GM12891 (cell line): ENCODE results near the gene AGGF1.
"Not testable (repeated sequence)": the region's sequence is repeated elsewhere in the genome, so short reads cannot be mapped to it uniquely, and the experiment has no call there.

Experiments used
- PAX5 ChIP-seq: IDR thresholded peaks from 2 replicates; pipeline ENCODE4 v1.6.1; 2011; ENCODE audit warnings: low read length, moderate library complexity, mild to moderate bottlenecking; ENCODE audit not compliant: insufficient read depth, severe bottlenecking
- POLR2A ChIP-seq: IDR thresholded peaks from 2 replicates; pipeline ENCODE4 v1.6.1; 2011; ENCODE audit warnings: low read depth, low read length, control low read depth
- POLR2AphosphoS5 ChIP-seq: IDR thresholded peaks from 2 replicates; pipeline ENCODE4 v1.6.1; 2011; ENCODE audit warnings: low read depth, low read length, control low read depth
- SPI1 ChIP-seq: IDR thresholded peaks from 2 replicates; pipeline ENCODE4 v1.6.1; 2011; ENCODE audit warnings: low read depth, low read length, control low read depth

DNA sequence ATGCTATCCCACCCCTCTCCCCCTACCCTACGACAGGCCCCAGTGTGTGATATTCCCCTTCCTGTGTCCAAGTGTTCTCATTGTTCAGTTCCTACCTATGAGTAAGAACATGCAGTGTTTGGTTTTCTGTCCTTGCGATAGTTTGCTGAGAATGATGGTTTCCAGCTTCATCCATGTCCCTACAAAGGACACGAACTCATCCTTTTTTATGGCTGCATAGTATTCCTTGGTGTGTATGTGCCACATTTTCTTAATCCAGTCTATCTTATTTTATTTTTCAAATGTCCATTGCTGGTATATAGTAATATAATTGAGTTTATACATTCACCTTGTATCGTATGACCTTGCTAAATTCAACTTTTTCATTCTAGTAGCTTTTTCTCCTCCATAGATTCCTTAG, 76.8 kb downstream of the AGGF1 start:
- not testable (repeated sequence) for TF ChIP-seq POLR2AphosphoS5, POLR2A, SPI1, PAX5
